ENCODE results near the gene FEM1B.
A peak's percentile ranks its signal among the peaks of the same experiment; 100 is the strongest.

Gene FEM1B

DNA sequence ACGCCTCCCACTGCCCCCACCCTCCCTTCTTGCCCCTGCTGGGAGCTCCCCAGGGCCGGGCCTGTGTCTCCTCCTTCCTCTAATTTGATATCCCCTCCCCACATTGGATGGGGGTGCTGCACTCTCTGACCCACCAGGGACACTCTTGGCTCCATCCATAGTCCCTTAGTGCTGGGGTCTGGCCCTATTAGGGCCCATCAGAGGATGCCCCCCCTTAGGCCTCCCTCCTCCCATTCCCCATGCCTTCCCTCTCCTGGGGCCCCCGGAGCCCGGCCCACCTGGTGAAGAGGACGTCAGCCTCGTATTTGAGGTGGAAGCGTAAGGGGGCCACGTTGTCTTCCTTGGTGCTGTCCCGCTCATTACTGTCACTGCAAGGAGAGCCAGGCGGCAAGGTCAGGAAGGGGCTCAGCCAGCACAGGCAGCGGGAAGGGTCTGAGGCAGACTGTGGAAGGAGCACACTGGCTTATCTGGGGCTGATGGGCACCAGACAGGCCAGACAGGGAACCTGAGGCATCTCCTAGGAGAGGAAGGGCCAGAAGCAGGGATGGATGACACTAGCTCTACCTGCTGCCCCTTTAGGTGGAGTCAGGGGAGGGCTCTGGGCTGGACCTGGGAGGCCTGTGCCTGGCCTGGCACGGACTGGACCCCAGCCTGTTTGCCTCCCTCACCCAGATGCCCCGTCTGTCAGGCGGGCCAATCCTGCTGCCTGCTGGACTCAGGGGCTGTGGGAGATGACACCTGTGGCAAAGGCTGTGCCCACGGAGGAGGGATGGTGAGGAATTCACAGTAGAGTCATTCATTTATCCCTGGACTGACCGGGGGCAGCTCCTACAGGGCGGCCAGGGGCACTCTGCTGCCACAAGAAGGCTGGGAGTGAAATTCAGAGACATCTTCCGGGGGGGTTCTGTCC lies 36.2 kb downstream of the FEM1B start:
- Histone ChIP-seq H3K36me3 (no peaks in the 10 kb centered on the region), H3K9me3 (no peaks in the 10 kb centered on the region), H3K4me1 (peaks cover 7% of the 10 kb centered on the region), H3K4me3 (ENCODE audit: low read depth, low read length) (no peak overlapping the region), H3K27me3 (no peaks in the 10 kb centered on the region)
- TF ChIP-seq CTCF (IDR thresholded peaks at IDR 0.05; ENCODE audit: low read depth, low read length), result no peak
- DNase-seq, result no peak

- Histone ChIP-seq H3K36me3 (no peaks in the 10 kb centered on the region), H3K27me3 (no peaks in the 10 kb centered on the region), H3K4me1 (peaks cover 7% of the 10 kb centered on the region), H3K9me3 (no peaks in the 10 kb centered on the region), H3K4me3 (ENCODE audit: low read depth, low read length) (no peak overlapping the region)
- no peak for DNase-seq
- no peak for TF ChIP-seq CTCF (IDR thresholded peaks at IDR 0.05; ENCODE audit: low read depth, low read length)
Observed at GRCh38 chr15:68314563-68314962, 37.0 kb downstream of the FEM1B start.

DNA sequence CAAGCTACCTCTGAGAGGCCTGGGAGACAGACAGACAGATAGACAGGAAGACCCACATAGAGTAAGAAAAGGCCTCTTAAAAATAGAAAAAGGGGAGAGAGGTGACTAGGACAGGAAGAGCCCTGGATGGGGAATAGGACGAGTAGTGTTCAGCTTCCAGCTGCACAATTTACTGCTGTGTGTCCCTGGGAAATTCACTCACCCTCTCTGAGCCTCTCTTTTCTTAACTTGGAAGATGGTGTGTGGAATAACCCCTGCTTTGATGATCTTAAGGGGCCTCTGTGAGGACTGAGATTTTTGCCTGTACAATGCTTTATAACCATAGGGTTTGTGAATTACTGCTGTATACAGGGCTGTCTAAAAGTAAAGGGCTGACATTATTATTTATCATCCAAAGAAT lies 37.5 kb downstream of the FEM1B start:
- H3K27me3 ChIP-seq, result no peaks in the 10 kb centered on the region
- peaks cover 7% of the 10 kb centered on the region for H3K4me1 ChIP-seq
- H3K36me3 ChIP-seq, result no peaks in the 10 kb centered on the region
- DNase-seq, result no peak
- no peaks in the 10 kb centered on the region for H3K9me3 ChIP-seq
- no peak overlapping the region for H3K4me3 ChIP-seq (ENCODE audit: low read depth, low read length)
- no peak for TF ChIP-seq CTCF (IDR thresholded peaks at IDR 0.05; ENCODE audit: low read depth, low read length)

GRCh38 chr15:68315495-68316031 lies 38.0 kb downstream of the FEM1B start:
- peaks cover 6% of the 10 kb centered on the region for H3K4me1 ChIP-seq
- H3K4me3 ChIP-seq (ENCODE audit: low read depth, low read length), result no peak overlapping the region
- H3K36me3 ChIP-seq, result no peaks in the 10 kb centered on the region
- no peaks in the 10 kb centered on the region for H3K27me3 ChIP-seq
- no peaks in the 10 kb centered on the region for H3K9me3 ChIP-seq
- no peak for DNase-seq
- no peak for TF ChIP-seq CTCF (IDR thresholded peaks at IDR 0.05; ENCODE audit: low read depth, low read length)

DNA sequence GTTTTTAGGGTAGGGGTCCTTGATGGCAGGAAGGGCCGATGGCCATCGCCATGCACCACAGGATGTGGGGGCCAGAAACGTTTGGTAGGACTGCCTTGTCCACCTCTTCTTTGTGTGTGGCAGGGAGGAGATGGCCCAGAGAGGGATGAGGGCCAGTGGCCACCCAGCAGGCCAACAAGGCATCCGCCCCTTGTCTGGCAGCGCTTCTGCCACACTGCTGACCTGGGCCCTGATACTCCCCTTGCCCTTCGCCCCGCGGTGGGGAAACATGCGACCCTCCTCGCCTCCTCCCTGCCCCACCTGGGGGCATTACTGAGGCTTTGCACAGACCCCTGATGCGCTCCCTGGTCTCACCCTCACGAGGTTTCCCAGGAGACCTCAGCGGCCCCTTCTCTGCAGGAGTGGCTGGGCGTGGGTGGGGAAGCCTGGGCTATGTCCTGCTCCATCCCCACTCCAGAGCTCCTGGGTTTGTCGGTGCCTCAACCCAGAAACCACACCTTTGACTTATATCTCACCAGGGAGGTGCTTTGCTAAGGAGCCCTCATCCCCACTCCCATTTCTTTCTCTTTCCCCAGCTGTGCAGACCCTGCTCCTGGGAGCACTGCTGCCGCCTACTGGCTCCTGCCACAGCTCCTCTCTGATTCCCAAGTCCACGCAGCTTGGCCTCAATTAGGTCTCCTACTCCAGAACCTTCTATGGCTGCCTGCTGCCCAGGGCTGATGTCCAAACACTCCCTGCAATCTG lies 38.7 kb downstream of the FEM1B start:
- Histone ChIP-seq H3K4me3 (ENCODE audit: low read depth, low read length) (no peak overlapping the region), H3K4me1 (no peaks in the 10 kb centered on the region), H3K36me3 (no peaks in the 10 kb centered on the region), H3K9me3 (no peaks in the 10 kb centered on the region), H3K27me3 (no peaks in the 10 kb centered on the region)
- DNase-seq, result peak; percentile 42
- TF ChIP-seq CTCF (IDR thresholded peaks at IDR 0.05; ENCODE audit: low read depth, low read length), result peak; percentile 55
